ENCODE data around the gene KIF25.
"Not testable (repeated sequence)": the region's sequence is repeated elsewhere in the genome, so short reads cannot be mapped to it uniquely, and the experiment has no call there.

Gene KIF25

DNA sequence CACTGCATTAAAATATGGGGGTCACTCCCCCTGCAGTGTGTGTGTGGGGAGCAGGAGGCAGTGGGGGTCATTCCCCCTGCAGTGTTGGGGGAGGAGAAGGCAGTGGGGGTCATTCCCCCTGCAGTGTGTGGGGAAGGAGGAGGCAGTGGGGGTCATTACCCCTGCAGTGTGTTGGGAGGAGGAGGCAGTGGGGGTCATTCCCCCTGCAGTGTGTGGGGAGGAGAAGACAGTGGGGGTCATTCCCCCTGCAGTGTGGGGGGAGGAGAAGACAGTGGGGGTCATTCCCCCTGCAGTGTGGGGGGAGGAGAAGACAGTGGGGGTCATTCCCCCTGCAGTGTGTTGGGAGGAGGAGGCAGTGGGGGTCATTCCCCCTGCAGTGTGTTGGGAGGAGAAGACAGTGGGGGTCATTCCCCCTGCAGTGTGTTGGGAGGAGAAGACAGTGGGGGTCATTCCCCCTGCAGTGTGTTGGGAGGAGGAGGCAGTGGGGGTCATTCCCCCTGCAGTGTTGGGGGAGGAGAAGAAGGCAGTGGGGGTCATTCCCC is 21.3 kb upstream of the KIF25 start:
- not testable (repeated sequence) for DNase-seq

- DNase-seq, result no peak
Observed at GRCh38 chr6:167976708-167977107, 20.8 kb upstream of the KIF25 start.

GRCh38 chr6:167977717-167978467 is 19.6 kb upstream of the KIF25 start:
- DNase-seq, result no peak

DNA sequence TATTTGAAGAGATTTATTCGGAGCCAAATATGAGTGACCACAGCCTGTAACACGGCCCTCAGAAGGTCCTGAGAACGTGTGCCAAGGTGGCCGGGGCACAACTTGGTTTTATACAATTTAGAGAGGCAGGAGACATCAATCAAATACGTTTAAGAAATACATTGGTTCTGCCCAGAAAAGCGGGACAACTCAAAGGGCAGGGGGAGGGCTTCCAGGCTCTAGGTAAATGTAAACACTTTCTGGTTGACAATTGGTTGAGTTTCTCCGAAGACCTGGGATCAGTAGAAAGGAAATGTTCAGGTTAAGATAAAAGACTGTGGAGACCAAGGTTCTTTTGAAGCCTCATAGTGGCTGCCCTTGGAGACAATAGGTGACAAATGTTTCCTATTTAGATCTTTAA is 18.9 kb upstream of the KIF25 start:
- no peak for DNase-seq

GRCh38 chr6:167979436-167980139 is 17.9 kb upstream of the KIF25 start:
- DNase-seq, result no peak

DNA sequence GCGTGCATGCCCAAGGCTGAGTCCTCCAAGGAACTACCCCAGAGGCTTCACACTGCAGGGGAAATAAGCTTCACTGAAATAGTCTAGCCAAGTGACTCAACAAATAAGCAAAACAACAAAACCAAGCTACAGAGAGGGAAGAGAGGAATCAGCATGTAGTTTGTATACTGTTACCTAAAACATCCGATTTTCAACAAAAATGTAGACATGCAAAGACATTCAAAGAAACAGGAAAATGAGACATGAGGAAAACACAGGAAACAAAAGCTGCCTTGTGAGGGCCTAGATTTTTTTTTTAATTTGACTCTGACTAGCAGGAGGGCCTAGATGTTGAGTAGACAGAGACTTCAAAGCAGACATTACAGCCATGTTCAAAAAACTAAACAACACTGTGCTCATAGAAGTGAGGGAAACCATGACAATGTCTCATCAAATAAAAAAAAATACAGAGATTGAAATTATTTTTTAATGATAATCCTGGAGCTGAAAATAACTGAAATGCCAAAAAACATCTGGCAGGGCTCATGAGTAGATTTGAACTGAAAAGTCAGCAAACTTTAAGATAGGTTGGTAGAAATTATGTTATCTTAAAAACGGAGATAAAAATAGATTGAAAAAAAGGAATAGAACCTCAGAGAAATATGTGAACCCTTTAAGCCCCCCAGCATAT is 16.4 kb upstream of the KIF25 start:
- no peak for DNase-seq

- no peak for DNase-seq
Observed at GRCh38 chr6:167981916-167982462, 15.5 kb upstream of the KIF25 start.

- DNase-seq, result no peak
Observed at GRCh38 chr6:167984144-167984719, 13.2 kb upstream of the KIF25 start.

DNA sequence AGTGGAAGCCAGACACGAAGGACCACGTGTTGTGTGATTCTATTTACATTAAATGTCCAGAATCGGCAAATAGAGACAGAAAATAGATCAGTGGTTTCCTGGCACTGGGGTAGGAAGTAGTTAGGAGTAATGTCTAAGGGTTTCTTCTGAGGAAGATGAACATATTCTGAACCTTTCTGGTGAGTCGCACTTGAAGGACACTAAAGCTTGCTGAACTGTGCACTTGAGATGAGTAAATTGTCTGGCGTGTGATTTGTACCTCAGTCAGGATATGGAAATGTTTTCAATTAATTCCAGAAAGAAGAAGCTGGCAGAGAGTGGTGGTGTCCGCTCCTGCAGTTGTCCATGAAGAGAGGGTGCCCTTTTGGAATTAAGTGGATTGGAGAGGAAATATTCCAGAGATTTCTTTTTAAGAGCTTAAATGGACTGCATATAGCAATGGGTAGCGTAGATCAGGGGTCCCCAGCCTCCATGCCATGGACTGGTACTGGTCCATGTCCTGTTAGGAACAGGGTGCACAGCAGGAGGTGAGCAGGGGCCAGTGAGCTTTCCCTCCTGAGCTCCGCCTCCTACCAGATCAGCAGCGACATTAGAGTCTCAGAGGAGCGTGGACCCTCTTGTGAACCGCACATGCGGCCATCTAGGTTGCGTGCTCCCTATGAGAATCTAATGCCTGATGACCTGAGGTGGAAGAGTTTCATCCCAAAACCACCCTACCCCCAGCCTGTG is 12.4 kb upstream of the KIF25 start:
- no peak for DNase-seq

GRCh38 chr6:167985911-167986595 is 11.4 kb upstream of the KIF25 start:
- DNase-seq, result no peak

DNA sequence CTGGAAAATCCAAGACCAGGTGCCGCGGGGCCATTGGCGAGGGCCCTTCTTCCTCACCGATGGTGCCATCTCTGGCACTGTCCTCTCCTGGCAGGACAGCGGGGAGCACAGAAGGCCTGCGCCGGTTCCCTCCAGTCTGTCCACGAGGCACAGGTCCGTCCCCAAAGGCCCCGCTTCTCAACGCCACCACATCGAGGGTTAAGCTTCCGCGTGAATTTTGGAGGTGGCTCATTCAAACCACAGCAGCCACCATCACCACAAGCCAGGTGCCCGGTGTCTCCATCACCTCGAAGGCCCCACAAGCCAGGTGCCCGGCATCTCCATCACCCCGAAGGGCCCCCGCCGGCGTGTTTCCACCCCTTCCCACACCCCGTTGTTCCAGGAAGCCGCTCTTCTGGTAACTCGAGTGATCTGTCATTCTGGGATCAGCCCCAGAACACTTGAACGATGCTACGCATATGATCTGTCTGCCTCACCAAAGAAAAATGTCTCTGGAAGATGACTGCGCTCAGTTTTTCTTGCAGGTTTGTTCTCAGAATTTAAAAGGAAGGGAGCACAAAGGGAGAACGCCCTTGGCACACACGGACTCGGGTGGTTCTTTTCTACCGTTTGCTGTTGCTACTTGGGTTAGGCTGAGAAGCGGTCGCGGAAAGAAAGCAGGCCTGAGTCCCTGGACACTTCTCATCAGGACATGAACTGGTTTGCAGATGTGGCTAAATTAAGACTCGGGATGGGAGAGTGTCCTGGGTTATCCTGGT is 9.9 kb upstream of the KIF25 start:
- DNase-seq, result peak; percentile 58

DNA sequence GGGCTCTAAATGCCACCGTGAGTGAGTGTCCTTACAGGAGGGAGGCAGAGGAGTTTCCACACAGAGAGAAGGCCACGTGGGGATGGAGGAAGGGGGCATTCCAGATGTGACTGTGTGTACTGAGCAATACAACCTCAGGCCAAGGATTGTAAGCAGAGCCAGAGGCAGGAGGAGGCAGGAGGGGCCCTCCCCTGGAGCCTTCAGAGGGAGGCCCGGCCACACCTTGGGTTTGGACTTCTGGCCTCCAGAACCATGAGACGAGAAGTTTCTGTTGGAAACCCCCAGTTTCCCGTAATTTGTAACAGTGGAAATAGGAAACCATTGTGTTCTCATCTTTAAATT is 9.3 kb upstream of the KIF25 start:
- no peak for DNase-seq

GRCh38 chr6:167988945-167989841 is 8.3 kb upstream of the KIF25 start:
- DNase-seq, result no peak

GRCh38 chr6:167990016-167990945 is 7.2 kb upstream of the KIF25 start:
- DNase-seq, result no peak

DNA sequence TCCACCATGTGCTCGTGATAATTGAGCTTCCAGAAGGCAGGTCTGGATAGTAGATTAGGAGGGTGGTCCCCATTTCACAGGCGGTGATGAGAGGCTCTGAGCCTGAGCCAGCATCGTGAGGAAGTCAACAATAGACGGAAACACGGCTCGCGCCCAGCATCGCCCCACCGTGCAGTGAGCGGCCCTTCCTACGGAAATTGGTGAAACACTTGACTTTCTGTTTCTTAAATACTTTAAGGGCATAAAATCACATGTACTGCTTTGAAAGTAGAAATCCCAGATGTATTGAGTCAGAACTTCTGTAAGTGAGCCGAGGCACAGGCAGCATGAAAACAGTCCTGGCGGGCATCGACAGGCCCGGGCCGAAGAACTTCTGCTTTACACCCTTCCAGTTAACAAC is 4.3 kb upstream of the KIF25 start:
- DNase-seq, result peak; percentile 73

DNA sequence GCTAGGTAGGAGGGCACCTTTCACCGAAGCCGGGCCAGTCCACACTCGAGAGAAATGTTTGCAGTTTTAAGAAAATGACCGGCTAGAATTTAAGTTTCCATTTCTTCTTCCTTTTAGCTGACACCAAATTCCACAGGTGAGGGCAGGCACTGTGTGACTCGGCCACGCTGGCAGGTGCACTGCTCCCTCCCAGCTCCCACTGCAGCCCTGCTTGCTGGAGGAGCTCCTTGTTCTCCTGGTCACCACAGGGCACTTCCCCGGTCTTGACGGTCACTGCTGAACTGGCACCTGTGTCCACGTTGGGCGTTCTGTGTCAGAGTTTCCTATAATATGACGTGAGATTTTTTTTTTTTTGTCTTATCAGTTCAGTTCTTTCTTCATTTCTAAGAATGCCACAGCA is 3.6 kb upstream of the KIF25 start:
- no peak for DNase-seq

- no peak for DNase-seq
Observed at GRCh38 chr6:167995302-167995701, 2.2 kb upstream of the KIF25 start.

DNA sequence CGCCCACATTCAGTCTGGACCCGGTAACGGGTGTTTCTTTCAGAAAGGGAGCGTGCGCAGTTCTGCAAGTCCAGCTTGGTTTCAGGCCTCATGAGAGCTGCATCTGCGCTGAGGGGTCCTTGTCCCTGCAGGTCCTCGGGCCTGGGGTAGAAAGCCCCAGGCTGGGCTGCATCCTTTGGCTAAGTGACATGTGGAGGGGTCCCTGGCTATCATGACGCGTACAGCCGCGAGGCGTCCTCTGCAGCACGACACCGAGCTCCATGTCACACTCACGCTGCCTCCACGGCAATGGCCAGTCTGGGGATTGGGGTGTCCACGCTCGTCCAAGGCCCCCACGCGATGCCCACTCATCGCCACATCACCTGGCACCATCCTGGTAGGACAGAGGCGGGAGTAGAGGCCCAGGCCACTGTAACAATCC is 1.7 kb upstream of the KIF25 start:
- DNase-seq, result no peak
